Measurements from ENCODE around the gene BIVM. TPM values are rescaled to one million over a fixed set of nuclear protein-coding genes. Genes with fewer than 3 reads are reported as not detected.
A peak's percentile ranks its signal among the peaks of the same experiment; 100 is the strongest.

BIVM gene
- total and polyA plus RNA-seq, 2 experiments from 2014 or later: 3.2 to 4.2 TPM

DNA sequence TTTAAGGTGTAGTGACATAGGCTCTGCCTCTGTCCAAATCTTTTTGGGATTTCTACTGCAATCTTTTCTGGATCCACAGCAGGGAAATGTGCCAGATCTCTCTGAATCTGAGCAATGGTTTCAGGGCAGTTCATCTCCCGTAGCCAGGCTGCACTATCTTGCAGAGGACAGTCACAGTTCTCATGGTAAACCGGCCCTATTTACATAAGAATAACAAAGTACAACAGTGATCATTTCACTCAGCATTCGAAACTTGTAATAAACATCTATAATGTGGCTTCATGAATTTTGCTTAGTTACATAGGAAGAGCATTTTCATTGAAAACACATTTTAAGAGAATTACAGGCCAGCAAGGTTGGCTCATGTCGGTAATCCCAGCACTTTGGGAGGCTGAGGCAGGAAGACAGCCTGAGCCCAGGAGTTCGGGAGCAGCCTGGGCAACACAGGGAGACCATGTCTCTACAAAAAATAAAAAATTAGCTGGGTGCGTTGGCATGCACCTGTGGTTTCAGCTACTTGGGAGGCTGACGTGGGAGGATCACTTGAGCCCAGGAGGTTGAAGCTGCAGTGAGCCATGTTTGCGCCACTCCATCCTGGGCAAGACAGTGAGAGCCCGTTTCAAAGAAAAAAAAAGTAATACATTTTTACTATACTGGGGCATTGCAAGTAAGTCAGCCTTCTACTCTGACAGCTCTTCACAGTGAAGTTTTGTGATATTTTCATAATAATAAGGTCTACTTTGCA, 5.1 kb upstream of the BIVM start:
- H3K4me3 ChIP-seq: peak overlapping the region; percentile 21
- ATAC-seq: peak; percentile 95
- H3F3A ChIP-seq (replicated peaks; ENCODE audit: low read depth): no peaks in the 10 kb centered on the region; the same call in 1 of the 2 replicates
- H3K4me1 ChIP-seq (ENCODE audit: insufficient read depth): peaks cover 30% of the 10 kb centered on the region
- peaks cover 17% of the 10 kb centered on the region for H3K36me3 Mint-ChIP-seq (ENCODE audit: low read depth)
- peaks cover 3% of the 10 kb centered on the region; the same call in 1 of the 2 replicates for H3K36me3 ChIP-seq (ENCODE audit: insufficient read depth)
- peak overlapping the region; percentile 5 for H3K4me2 ChIP-seq
- H3K27ac ChIP-seq (ENCODE audit: low read depth): peak overlapping the region; percentile 40
- H4K20me1 ChIP-seq (replicated peaks; ENCODE audit: insufficient read depth): peaks cover 6% of the 10 kb centered on the region; the same call in 1 of the 2 replicates
- peak overlapping the region; percentile 27 for H3K4me3 Mint-ChIP-seq
- peaks cover 11% of the 10 kb centered on the region for H3K27me3 Mint-ChIP-seq (ENCODE audit: insufficient read depth, low read depth, poor library complexity)
- peaks cover 9% of the 10 kb centered on the region; the same call in 1 of the 2 replicates for H3K79me2 ChIP-seq (replicated peaks; ENCODE audit: insufficient read depth)
- H3K4me1 Mint-ChIP-seq: peaks cover 24% of the 10 kb centered on the region
- H3K9me2 ChIP-seq (ENCODE audit: insufficient read depth): no peaks in the 10 kb centered on the region
- H3K27ac Mint-ChIP-seq: no peak overlapping the region
- no peaks in the 10 kb centered on the region for H3K9me3 Mint-ChIP-seq
- no peak overlapping the region for H2AFZ ChIP-seq
- H3K27me3 ChIP-seq (ENCODE audit: insufficient read depth): peaks cover 20% of the 10 kb centered on the region
- DNase-seq (ENCODE audit: low spot score): peak; percentile 64
- peak; percentile 84 for TF ChIP-seq NANOG (IDR thresholded peaks at IDR 0.05; ENCODE audit: borderline replicate concordance)
- TF ChIP-seq, protein P1, sequence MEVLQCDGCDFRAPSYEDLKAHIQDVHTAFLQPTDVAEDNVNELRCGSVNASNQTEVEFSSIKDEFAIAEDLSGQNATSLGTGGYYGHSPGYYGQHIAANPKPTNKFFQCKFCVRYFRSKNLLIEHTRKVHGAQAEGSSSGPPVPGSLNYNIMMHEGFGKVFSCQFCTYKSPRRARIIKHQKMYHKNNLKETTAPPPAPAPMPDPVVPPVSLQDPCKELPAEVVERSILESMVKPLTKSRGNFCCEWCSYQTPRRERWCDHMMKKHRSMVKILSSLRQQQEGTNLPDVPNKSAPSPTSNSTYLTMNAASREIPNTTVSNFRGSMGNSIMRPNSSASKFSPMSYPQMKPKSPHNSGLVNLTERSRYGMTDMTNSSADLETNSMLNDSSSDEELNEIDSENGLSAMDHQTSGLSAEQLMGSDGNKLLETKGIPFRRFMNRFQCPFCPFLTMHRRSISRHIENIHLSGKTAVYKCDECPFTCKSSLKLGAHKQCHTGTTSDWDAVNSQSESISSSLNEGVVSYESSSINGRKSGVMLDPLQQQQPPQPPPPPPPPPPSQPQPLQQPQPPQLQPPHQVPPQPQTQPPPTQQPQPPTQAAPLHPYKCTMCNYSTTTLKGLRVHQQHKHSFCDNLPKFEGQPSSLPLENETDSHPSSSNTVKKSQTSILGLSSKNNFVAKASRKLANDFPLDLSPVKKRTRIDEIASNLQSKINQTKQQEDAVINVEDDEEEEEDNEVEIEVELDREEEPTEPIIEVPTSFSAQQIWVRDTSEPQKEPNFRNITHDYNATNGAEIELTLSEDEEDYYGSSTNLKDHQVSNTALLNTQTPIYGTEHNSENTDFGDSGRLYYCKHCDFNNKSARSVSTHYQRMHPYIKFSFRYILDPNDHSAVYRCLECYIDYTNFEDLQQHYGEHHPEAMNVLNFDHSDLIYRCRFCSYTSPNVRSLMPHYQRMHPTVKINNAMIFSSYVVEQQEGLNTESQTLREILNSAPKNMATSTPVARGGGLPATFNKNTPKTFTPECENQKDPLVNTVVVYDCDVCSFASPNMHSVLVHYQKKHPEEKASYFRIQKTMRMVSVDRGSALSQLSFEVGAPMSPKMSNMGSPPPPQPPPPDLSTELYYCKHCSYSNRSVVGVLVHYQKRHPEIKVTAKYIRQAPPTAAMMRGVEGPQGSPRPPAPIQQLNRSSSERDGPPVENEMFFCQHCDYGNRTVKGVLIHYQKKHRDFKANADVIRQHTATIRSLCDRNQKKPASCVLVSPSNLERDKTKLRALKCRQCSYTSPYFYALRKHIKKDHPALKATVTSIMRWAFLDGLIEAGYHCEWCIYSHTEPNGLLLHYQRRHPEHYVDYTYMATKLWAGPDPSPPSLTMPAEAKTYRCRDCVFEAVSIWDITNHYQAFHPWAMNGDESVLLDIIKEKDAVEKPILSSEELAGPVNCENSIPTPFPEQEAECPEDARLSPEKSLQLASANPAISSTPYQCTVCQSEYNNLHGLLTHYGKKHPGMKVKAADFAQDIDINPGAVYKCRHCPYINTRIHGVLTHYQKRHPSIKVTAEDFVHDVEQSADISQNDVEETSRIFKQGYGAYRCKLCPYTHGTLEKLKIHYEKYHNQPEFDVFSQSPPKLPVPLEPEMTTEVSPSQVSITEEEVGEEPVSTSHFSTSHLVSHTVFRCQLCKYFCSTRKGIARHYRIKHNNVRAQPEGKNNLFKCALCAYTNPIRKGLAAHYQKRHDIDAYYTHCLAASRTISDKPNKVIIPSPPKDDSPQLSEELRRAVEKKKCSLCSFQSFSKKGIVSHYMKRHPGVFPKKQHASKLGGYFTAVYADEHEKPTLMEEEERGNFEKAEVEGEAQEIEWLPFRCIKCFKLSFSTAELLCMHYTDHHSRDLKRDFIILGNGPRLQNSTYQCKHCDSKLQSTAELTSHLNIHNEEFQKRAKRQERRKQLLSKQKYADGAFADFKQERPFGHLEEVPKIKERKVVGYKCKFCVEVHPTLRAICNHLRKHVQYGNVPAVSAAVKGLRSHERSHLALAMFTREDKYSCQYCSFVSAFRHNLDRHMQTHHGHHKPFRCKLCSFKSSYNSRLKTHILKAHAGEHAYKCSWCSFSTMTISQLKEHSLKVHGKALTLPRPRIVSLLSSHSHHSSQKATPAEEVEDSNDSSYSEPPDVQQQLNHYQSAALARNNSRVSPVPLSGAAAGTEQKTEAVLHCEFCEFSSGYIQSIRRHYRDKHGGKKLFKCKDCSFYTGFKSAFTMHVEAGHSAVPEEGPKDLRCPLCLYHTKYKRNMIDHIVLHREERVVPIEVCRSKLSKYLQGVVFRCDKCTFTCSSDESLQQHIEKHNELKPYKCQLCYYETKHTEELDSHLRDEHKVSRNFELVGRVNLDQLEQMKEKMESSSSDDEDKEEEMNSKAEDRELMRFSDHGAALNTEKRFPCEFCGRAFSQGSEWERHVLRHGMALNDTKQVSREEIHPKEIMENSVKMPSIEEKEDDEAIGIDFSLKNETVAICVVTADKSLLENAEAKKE (CRISPR knock-in tag; IDR thresholded peaks at IDR 0.05): no peak

DNA sequence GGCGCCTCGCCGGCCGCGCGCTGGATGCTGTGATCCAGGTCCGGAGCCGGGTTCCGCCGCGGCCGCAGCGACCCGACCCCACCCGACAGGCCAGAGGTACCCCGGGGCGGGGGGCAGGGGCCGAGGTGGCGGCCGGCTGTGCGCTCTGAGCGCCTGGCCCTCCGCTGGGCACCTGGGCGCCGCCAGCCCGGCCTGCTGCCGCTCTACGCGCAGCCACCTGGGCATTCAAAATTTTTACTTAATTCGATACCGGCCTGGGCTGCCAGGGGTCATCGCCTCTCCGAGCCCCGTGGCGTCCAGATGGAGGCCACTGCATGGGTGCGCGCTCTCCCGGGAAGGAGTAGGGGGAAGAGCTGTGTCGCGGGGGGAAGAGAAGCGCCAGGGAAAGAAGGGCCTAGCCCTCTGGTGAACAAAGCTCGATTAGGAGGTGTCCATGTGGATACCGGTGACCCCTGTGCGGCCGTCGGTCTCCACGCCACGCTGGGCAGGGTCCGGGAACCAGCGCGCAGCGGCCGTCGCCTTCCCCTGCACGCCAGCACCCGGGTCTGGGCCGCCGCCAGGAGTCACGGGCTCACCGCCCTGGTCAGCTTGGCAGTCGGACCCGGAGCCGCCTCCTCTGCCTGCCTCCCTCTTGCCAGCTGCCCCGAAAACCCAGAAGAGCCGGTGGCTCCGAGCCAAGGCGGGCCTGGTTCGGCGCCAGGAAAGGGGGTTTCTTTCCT, 666 bp downstream of the BIVM start:
- DNase-seq (ENCODE audit: low spot score): peak; percentile 21
- H3K27me3 ChIP-seq (ENCODE audit: insufficient read depth): peaks cover 39% of the 10 kb centered on the region
- H3K4me1 Mint-ChIP-seq: peaks cover 2% of the 10 kb centered on the region; the same call in 2 of the 3 replicates
- no peak overlapping the region for H3K27ac ChIP-seq (ENCODE audit: low read depth)
- peak overlapping the region; percentile 88 for H3K4me2 ChIP-seq
- no peaks in the 10 kb centered on the region for H3K36me3 ChIP-seq (ENCODE audit: insufficient read depth)
- H3K4me3 ChIP-seq: peak overlapping the region; percentile 76
- H3K9me2 ChIP-seq (ENCODE audit: insufficient read depth): no peaks in the 10 kb centered on the region
- no peaks in the 10 kb centered on the region for H4K20me1 ChIP-seq (replicated peaks; ENCODE audit: insufficient read depth)
- peaks cover 9% of the 10 kb centered on the region; the same call in 1 of the 2 replicates for H3K79me2 ChIP-seq (replicated peaks; ENCODE audit: insufficient read depth)
- peak overlapping the region; percentile 93 for H3K4me3 Mint-ChIP-seq
- peaks cover 9% of the 10 kb centered on the region for H3K4me1 ChIP-seq (ENCODE audit: insufficient read depth)
- peak overlapping the region; percentile 97 for H2AFZ ChIP-seq
- no peaks in the 10 kb centered on the region for H3K9me3 Mint-ChIP-seq
- H3K27ac Mint-ChIP-seq: no peak overlapping the region
- H3K36me3 Mint-ChIP-seq (ENCODE audit: low read depth): no peaks in the 10 kb centered on the region; the same call in 2 of the 3 replicates
- peaks cover 17% of the 10 kb centered on the region for H3K27me3 Mint-ChIP-seq (ENCODE audit: insufficient read depth, low read depth, poor library complexity)
- peak; percentile 64 for TF ChIP-seq EZH2 (IDR thresholded peaks at IDR 0.05; ENCODE audit: low read depth, unreplicated experiment)
- no peak for TF ChIP-seq STAT1 (IDR thresholded peaks at IDR 0.05; ENCODE audit: unreplicated experiment)
- peaks cover 3% of the 10 kb centered on the region; the same call in 1 of the 2 replicates for H3F3A ChIP-seq (replicated peaks; ENCODE audit: low read depth)
- ATAC-seq: peak; percentile 13
